GM19099 (cell line): ENCODE measurements around the gene CEP112.

Experiments
- POLR2A ChIP-seq: IDR thresholded peaks from 3 replicates; pipeline ENCODE4 v1.6.1; 2011; ENCODE audit warnings: low read depth; ENCODE audit not compliant: insufficient read length; ENCODE audit errors: extremely low read depth

The CEP112 gene

DNA sequence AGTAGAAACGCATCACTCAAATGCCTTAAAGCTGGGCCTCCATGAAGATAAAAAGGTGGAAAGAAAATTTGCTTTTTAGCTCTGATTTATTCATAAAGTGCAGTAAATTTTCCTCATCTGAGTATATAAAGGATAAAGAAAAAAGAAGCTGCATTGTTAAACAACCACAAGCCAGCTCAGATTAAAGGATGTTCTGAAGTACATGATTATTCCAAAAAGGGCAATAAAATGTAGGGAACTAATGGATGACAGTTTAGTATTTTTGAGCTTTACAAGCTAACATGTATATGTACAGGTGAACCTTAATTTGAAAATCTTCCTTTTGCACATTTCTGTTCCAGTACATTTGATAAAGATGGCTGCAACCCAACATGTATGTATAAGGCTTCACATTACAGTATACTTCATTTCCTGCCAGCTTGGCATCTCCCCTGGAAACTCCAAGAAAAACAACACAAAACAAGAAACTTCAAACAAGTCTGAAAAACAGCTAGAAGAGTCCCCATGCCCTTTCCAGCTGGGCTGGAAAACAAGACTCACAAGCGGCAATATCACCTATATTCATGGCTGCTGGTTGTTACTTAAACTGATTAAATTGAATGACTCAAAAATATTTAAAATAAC is 225.7 kb downstream of the CEP112 start:
- TF ChIP-seq POLR2A = no peak

DNA sequence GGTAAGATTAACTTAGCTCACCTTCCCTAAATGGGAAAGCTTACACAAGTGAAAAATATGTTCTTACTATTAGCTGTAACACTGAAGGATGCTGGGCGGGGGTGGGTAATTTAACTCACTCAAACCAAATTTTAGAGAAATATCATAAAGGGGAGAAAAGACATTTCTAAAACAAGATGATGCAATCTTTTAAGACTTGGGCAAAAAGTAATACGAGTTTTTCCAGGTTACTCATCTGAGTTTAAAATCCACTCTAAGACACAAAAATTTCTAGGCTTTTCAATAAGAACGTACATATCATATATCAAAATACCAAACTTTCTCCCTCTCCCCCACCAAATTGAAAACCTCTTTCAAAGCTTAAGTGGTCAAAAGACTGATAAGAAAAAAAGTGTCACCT is 228.8 kb downstream of the CEP112 start:
- no peak for TF ChIP-seq POLR2A

DNA sequence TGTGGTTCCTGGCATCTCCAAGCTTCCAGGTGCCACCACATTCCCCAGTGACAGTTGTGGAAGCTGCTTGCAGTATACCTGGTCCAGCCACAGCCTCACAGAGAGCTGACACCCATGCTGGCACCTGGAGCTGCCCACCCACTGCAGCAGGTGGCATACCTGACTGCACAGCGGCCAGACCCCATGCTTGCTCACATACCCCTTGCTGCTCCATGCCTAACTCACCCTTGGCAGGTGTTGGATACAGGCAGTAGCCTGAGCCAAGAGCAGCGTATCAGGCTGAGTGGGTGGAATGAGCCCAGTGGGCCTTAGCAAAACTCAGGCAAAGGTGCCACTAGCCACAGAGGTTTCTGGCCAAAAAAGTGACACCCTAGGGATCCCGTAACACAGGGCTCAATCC is 232.3 kb downstream of the CEP112 start:
- TF ChIP-seq POLR2A = no peak

DNA sequence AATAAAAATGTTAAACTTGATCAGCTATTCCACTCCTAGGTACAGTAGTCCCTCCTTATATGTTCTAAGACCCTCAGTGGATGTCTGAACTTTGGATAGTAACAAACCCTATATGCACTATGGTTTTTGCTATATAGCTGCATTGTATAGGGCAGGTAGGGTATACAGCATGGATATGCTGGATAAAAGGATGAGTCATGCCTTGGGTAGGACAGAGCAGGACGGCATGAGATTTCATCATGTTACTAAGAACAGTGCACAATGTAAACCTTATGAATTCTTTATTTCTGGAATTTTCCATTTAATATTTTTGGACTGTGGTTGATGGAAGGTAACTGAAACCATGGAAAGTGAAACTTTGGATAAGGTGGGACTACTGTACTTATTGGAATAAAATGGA is 235.1 kb downstream of the CEP112 start:
- no peak for TF ChIP-seq POLR2A

DNA sequence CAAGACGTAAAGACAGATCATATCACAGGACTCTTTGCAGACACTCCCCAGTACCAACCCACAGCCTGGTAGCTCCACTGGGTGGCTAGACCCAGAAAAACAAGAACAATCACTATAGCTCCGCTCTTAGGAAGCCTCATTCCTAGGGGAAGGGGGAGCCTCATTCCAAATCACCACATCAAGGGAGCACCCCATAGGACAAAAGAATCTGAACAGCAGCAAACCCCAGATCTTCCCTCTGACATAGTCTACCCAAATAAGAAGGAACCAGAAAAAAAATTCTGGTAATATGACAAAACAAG is 237.8 kb downstream of the CEP112 start:
- TF ChIP-seq POLR2A = no peak

DNA sequence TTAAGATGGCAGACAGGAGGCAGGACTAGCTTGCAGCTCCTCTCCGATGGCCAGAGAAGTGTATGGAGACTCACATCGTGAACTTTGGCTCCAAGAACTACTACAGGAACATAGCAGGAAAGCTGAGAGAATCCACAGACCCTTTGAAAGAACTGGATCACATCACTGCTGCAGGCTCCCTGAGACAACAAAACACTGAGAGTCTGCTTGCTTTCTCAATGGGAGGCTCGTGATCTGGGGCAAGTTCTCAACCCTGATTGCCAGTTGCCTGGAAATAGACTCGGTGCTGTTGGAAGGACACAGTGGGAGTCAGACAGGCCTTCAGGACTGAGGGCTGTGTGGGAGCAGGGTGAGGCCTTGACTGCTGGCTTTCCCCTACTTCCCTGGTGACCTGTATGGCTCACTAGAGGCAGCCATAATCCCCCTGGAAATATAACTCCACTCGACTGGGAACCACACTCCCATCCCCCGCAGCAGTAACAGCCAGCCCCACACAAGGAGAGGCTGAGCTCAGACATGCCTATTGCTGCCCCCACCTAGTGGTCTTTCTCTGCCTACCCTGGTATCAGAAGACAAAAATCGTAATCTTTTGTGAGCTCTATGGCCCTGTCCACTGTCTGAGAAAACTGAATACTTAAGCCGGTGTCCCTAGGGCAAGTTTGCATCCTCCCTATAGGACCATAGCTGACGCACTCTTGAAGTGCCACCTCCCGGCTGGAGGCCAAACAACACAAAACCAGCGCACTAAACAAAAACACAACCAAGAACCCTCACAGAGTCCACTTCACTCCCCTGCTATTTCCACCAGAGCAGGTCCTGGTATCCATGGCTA is 238.4 kb downstream of the CEP112 start:
- no peak for TF ChIP-seq POLR2A

DNA sequence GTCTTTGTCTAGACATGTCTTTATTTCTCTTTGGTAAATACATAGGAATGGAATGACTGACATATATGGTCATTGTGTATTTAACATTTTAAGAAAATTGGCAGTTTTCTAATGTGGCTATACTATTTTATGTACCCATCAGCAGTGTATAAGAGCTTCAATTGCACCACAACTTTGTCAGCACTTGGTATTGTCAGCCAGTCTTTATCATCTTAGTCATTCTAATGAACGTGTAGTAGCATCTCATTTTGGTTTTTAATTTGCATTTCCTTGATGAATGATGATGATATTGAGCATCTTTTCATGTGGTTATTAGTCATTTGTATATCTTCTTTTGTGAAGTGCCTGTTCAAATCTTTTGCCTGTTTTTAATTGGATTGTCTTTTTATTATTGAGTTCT is 239.3 kb downstream of the CEP112 start:
- TF ChIP-seq POLR2A = no peak

DNA sequence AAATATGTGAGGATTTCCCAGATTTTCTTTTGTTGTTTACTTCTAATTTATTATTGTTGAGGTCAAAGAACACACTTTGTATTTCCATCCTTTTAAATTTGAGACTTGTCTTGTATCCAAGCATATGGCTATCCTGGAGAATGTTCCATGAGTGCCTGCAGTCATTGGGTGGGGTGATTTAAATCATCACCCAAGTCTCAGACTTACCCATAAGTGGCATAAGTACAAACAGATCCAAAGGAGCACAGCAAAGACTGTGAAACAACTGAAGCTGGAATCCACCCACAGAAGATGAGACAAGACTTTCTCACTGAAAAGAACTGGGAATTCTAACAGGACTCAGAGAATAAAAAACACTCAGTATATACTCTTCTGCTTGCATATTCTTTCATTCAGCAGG is 239.9 kb downstream of the CEP112 start:
- TF ChIP-seq POLR2A = no peak

DNA sequence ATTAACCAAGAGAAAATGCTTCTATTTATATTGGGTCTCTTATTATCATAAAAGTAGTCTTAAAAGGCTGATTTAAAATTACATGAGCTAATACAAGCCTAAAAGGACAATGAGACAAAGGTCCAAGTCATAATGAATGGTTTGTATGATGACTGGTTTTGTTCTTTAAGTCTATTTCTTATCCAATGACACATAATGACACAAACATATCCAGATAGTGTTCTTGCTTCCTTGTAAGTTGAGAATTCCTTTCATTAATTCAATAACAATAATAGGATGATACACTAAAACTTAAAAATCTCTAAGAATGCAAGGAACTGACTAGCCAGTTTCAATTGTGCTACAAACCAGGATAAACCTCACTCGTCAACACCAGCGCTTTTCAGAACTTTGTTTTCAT is 244.1 kb downstream of the CEP112 start:
- no peak for TF ChIP-seq POLR2A

DNA sequence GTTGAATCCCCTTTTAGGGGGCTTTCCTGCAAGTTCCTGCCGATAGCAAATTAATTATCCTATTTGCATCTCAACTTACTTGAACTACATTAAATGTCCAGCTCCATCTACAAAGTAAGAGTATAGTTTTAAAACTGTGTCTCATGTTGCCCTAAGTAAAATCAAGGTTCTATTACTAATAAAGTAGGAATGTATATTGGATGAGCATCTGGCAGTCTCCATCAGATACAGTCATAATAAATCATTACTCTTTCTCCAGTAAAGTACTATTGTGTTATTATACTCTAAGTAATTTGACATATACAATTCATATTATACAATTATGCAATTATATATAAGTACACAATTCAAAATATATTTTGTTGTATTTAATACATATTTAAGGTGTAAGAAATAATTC is 249.3 kb downstream of the CEP112 start:
- TF ChIP-seq POLR2A = no peak

DNA sequence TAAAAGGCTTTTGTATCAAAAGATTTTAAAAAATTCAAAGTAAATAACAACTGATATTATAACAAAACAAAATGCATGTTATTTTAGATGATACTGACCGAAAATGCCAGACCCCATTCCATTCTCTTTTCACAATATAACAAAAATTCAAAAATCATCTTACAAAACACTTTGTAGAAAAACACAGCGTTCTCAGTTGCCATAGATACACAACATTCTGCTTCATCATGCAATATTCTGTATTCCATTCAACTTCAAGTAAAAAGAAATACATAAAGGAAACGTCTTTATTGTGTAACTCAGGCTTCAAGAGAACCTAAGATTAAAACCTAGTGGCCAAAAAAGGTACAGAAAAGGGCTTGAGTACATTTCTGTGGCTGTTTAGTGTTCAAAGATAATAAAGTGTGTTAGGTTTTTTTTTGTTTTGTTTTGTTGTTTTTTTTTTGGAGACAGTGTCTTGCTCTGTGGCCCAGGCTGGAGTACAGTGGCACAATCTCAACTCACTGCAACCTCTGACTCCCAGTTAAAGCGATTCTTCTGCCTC is 250.5 kb downstream of the CEP112 start:
- no peak for TF ChIP-seq POLR2A

DNA sequence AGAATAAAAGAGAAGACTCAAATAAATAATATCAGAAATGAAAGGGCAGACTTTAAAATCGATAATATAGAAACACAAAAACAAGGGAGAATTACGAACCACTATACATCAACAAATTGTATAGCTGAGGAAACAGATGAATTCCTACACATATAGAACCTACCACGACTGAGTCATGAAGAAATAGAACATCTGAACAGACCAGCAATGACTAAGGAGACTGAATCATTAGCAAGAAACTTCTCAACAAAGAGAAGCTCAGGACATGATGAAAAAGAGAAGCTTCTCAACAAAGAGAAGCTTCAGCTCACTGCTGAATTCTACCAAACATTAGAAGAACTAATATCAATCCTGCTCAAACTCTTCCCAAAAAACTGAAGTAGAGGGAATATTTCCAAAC is 255.9 kb downstream of the CEP112 start:
- TF ChIP-seq POLR2A = no peak

DNA sequence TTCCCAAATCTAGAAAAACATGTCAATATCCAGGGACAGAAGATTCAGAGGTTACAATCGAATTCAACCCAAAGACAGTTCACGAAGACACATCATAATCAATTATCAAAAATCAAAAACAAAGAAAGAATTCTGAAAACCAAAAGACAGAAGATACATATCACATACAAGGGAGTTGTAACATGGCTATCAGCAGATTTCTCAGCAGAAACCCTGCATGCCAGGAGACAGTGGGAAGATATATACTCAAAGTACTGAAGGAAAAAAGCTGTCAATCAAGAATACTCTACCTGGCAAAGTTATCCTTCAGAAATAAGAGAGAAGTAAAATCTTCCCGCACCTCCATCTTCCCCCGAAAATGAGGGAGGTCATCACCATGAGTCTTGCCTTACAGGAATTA is 258.6 kb downstream of the CEP112 start:
- TF ChIP-seq POLR2A = no peak

DNA sequence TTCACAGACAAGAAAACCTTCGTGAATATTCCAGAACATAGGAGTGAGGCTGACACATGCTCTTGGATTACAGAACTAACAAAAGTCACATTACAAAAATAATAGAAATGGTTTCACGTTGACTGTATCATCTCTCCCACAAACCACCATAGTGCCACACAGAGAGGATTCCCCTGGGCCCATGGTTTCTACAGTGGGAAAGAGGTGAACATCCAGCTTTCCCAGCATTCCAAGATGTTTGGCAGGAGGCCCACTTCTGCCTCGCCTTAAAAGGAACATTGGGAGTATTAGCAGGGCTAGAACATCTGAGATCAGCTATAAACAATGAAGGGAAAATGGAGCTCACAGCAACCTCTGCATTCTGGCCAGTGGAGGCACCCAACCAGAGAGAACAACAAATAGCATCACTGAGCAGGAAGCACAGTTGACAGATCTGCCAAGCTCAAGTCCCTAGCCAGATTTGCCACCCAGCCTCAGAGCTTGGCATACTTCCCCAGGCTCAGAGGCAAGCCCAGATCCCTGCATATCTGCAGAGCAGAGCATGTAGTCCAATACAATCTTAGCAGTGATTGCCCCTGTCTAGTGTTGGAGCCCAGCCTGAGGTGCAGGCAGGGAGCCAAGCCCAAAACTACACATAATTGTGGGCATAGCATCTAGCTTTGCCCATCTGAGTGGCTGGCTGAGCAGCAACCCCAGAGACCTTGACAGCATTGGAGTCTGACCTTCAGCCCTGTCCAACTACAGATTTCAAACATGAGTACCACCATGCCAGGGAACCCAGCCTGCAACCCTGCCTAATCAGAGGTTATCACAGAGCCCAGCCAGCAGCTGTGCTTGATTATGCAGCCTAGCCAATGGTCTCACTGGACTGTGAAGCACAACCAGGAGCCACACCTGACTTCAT is 260.4 kb downstream of the CEP112 start:
- no peak for TF ChIP-seq POLR2A

DNA sequence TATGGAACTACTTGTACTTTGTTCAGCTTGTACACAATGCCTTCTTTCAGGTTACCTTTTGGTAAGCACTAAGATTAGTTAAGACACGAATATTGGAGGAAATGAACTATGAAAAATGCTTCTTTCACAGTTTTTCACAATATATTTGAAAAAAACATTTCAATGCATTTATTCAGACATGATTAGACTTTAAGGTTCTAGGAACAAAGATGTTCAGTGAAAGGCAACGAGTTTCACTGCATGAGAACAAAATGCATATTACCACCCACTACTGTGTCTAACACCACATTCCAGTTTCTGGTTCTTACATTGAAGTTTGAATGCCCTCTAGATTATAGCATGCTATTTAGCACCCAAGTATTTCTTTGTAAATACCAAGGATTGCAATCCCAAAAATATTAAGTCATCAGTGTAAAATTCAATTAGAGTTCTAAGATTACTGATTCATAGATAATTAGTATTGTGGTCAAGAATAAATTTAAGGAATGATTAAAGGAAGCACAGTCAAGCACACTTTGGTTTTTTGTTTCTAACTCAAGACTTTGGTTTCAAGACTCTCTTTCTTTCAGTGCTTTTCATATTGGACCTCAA is 261.7 kb downstream of the CEP112 start:
- TF ChIP-seq POLR2A = no peak
